ENCODE data around the gene WASF3.

GRCh38 chr13:26679411-26680122, 122.1 kb downstream of the WASF3 start:
- TF ChIP-seq, protein P1, sequence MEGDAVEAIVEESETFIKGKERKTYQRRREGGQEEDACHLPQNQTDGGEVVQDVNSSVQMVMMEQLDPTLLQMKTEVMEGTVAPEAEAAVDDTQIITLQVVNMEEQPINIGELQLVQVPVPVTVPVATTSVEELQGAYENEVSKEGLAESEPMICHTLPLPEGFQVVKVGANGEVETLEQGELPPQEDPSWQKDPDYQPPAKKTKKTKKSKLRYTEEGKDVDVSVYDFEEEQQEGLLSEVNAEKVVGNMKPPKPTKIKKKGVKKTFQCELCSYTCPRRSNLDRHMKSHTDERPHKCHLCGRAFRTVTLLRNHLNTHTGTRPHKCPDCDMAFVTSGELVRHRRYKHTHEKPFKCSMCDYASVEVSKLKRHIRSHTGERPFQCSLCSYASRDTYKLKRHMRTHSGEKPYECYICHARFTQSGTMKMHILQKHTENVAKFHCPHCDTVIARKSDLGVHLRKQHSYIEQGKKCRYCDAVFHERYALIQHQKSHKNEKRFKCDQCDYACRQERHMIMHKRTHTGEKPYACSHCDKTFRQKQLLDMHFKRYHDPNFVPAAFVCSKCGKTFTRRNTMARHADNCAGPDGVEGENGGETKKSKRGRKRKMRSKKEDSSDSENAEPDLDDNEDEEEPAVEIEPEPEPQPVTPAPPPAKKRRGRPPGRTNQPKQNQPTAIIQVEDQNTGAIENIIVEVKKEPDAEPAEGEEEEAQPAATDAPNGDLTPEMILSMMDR (IDR thresholded peaks at IDR 0.05; ENCODE audit: low read depth, low read length, poor library complexity, severe bottlenecking), result no peak
- TF ChIP-seq EZH2phosphoT487 (IDR thresholded peaks at IDR 0.05; ENCODE audit: borderline replicate concordance, low read length), result no peak
